Measurements from ENCODE around the gene APBB2.

Gene APBB2

GRCh38 chr4:41079881-41080560, 134.3 kb downstream of the APBB2 start:
- no peak for TF ChIP-seq GATA3 (IDR thresholded peaks at IDR 0.05; ENCODE audit: low read depth, low read length)
- no peak for TF ChIP-seq GATA2 (IDR thresholded peaks at IDR 0.05; ENCODE audit: low read depth, low read length)

- TF ChIP-seq GATA2 (IDR thresholded peaks at IDR 0.05; ENCODE audit: low read depth, low read length): no peak
- TF ChIP-seq GATA3 (IDR thresholded peaks at IDR 0.05; ENCODE audit: low read depth, low read length): no peak
Observed at GRCh38 chr4:41077628-41078027, 136.7 kb downstream of the APBB2 start.

GRCh38 chr4:41076481-41076880, 137.9 kb downstream of the APBB2 start:
- TF ChIP-seq GATA3 (IDR thresholded peaks at IDR 0.05; ENCODE audit: low read depth, low read length) (no peak), GATA2 (IDR thresholded peaks at IDR 0.05; ENCODE audit: low read depth, low read length) (no peak)

- no peak for TF ChIP-seq GATA2 (IDR thresholded peaks at IDR 0.05; ENCODE audit: low read depth, low read length)
- TF ChIP-seq GATA3 (IDR thresholded peaks at IDR 0.05; ENCODE audit: low read depth, low read length): no peak
Observed at GRCh38 chr4:41074215-41074614, 140.1 kb downstream of the APBB2 start.

GRCh38 chr4:41072021-41072777, 142.1 kb downstream of the APBB2 start:
- no peak for TF ChIP-seq GATA2 (IDR thresholded peaks at IDR 0.05; ENCODE audit: low read depth, low read length)

- TF ChIP-seq GATA2 (IDR thresholded peaks at IDR 0.05; ENCODE audit: low read depth, low read length): no peak
- no peak for TF ChIP-seq GATA3 (IDR thresholded peaks at IDR 0.05; ENCODE audit: low read depth, low read length)
Observed at GRCh38 chr4:41070516-41071281, 143.6 kb downstream of the APBB2 start.

GRCh38 chr4:41069838-41070237, 144.5 kb downstream of the APBB2 start:
- no peak for TF ChIP-seq GATA3 (IDR thresholded peaks at IDR 0.05; ENCODE audit: low read depth, low read length)
- TF ChIP-seq GATA2 (IDR thresholded peaks at IDR 0.05; ENCODE audit: low read depth, low read length): no peak

- TF ChIP-seq GATA2 (IDR thresholded peaks at IDR 0.05; ENCODE audit: low read depth, low read length) (no peak), GATA3 (IDR thresholded peaks at IDR 0.05; ENCODE audit: low read depth, low read length) (no peak)
Observed at GRCh38 chr4:41069257-41069656, 145.1 kb downstream of the APBB2 start.

GRCh38 chr4:41067369-41067768, 147.0 kb downstream of the APBB2 start:
- no peak for TF ChIP-seq GATA2 (IDR thresholded peaks at IDR 0.05; ENCODE audit: low read depth, low read length)
- TF ChIP-seq GATA3 (IDR thresholded peaks at IDR 0.05; ENCODE audit: low read depth, low read length): no peak

- TF ChIP-seq GATA2 (IDR thresholded peaks at IDR 0.05; ENCODE audit: low read depth, low read length): no peak
- no peak for TF ChIP-seq GATA3 (IDR thresholded peaks at IDR 0.05; ENCODE audit: low read depth, low read length)
Observed at GRCh38 chr4:41066049-41066448, 148.3 kb downstream of the APBB2 start.

- TF ChIP-seq GATA3 (IDR thresholded peaks at IDR 0.05; ENCODE audit: low read depth, low read length): no peak
- TF ChIP-seq GATA2 (IDR thresholded peaks at IDR 0.05; ENCODE audit: low read depth, low read length): no peak
Observed at GRCh38 chr4:41065434-41066006, 148.8 kb downstream of the APBB2 start.

- TF ChIP-seq GATA2 (IDR thresholded peaks at IDR 0.05; ENCODE audit: low read depth, low read length): no peak
- TF ChIP-seq GATA3 (IDR thresholded peaks at IDR 0.05; ENCODE audit: low read depth, low read length): no peak
Observed at GRCh38 chr4:41064953-41065352, 149.4 kb downstream of the APBB2 start.

GRCh38 chr4:41061482-41062185, 152.7 kb downstream of the APBB2 start:
- TF ChIP-seq GATA3 (IDR thresholded peaks at IDR 0.05; ENCODE audit: low read depth, low read length) (no peak), GATA2 (IDR thresholded peaks at IDR 0.05; ENCODE audit: low read depth, low read length) (no peak)
